Glutamatergic neuron (in vitro differentiated cells): ENCODE measurements around the gene RREB1. TPM values are rescaled to one million over a fixed set of nuclear protein-coding genes. Genes with fewer than 3 reads are reported as not detected.

Experiments
- DNase-seq: peaks from one replicate; pipeline ENCODE4 v3.0.0; 2022
- H3K27ac Mint-ChIP-seq: one replicate; pipeline ENCODE4 v1.8.0; 2020; ENCODE audit warnings: mild to moderate bottlenecking, mixed read lengths, inconsistent platforms; ENCODE audit not compliant: unreplicated experiment
- H3K27me3 Mint-ChIP-seq: one replicate; pipeline ENCODE4 v1.8.0; 2020; ENCODE audit warnings: mild to moderate bottlenecking, moderate library complexity, mixed read lengths, inconsistent platforms; ENCODE audit not compliant: unreplicated experiment
- H3K36me3 Mint-ChIP-seq: one replicate; pipeline ENCODE4 v1.8.0; 2020; ENCODE audit warnings: mild to moderate bottlenecking, mixed read lengths, inconsistent platforms; ENCODE audit not compliant: unreplicated experiment
- H3K4me1 Mint-ChIP-seq: one replicate; pipeline ENCODE4 v1.8.0; 2020; ENCODE audit warnings: mild to moderate bottlenecking, low read depth, mixed read lengths, inconsistent platforms; ENCODE audit not compliant: unreplicated experiment
- H3K4me3 Mint-ChIP-seq: one replicate; pipeline ENCODE4 v1.8.0; 2020; ENCODE audit warnings: mild to moderate bottlenecking, mixed read lengths, inconsistent platforms; ENCODE audit not compliant: unreplicated experiment
- H3K9me3 Mint-ChIP-seq: one replicate; pipeline ENCODE4 v1.8.0; 2020; ENCODE audit warnings: mild to moderate bottlenecking, moderate library complexity, mixed read lengths, inconsistent platforms; ENCODE audit not compliant: unreplicated experiment
- total RNA-seq: library from RNA; stranded (reverse); fragmentation: NEBNext Ultra II Directional; extraction: Animal tissue kit (Norgen Biotek cat#: 25700); gene quantifications from one replicate; pipeline ENCODE4 v1.2.1, GENCODE V29; 2021; ENCODE audit not compliant: unreplicated experiment
- TF ChIP-seq, protein P1 (sequence below): fragments of 200-600 bp; sonication (generic); IDR thresholded peaks from one replicate; pipeline ENCODE4 v1.5.0; 2021; ENCODE audit not compliant: partially characterized antibody, unreplicated experiment

The RREB1 gene
- total RNA-seq, 1 donor from 2014 or later = 3.4 TPM

DNA sequence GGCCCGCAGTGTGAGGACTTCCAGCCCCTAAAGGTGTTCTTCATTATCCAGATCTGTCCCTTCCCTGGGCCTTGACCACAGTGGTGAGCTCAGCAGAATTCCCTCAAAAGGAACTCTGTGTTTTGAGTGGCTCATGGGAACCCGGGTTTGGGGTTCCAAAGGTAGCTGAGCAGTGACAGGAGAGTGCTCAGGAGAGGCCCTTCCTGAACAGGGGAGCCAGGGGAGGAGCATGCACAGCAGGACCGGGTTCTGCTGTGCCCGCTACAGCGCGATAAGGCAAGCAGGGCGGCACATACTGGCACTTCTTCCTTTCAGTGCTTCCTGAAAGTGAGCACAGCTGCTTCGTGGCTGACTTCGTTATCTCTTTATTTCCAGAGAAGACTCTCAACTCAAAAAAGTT is 117.0 kb downstream of the RREB1 start:
- no peaks in the 10 kb centered on the region for H3K4me1 Mint-ChIP-seq
- H3K9me3 Mint-ChIP-seq = no peaks in the 10 kb centered on the region
- H3K4me3 Mint-ChIP-seq = no peak overlapping the region
- peaks cover 2% of the 10 kb centered on the region for H3K27me3 Mint-ChIP-seq
- H3K27ac Mint-ChIP-seq = no peak overlapping the region
- TF ChIP-seq, protein P1, sequence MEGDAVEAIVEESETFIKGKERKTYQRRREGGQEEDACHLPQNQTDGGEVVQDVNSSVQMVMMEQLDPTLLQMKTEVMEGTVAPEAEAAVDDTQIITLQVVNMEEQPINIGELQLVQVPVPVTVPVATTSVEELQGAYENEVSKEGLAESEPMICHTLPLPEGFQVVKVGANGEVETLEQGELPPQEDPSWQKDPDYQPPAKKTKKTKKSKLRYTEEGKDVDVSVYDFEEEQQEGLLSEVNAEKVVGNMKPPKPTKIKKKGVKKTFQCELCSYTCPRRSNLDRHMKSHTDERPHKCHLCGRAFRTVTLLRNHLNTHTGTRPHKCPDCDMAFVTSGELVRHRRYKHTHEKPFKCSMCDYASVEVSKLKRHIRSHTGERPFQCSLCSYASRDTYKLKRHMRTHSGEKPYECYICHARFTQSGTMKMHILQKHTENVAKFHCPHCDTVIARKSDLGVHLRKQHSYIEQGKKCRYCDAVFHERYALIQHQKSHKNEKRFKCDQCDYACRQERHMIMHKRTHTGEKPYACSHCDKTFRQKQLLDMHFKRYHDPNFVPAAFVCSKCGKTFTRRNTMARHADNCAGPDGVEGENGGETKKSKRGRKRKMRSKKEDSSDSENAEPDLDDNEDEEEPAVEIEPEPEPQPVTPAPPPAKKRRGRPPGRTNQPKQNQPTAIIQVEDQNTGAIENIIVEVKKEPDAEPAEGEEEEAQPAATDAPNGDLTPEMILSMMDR = no peak
- no peaks in the 10 kb centered on the region for H3K36me3 Mint-ChIP-seq
- DNase-seq = no peak

DNA sequence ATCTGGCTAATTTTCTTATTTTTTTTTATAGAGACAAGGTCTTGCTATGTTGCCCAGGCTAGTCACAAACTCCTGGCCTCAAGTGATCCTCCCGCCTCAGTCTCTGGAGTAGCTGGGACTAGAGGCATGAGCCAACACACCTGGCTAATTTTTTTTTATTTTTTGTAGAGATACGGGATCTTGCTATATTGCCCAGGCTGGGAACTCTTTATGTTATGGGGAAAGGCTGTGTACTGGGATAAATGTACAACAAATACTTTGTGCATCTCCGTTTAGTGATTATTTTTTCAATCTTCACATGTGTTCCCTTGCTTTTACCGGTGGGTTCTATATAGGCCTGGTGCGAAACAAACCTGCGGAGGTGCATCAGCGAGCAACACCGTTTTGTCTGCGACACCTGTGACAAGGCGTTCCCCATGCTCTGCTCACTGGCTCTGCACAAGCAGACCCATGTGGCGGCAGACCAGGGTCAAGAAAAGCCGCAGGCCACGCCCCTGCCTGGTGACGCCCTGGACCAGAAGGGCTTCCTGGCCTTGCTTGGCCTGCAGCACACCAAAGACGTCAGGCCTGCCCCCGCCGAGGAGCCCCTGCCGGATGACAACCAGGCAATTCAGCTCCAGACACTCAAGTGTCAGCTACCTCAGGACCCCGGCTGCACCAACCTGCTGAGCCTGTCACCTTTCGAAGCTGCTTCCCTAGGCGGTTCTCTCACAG is 121.1 kb downstream of the RREB1 start:
- H3K9me3 Mint-ChIP-seq = no peaks in the 10 kb centered on the region
- H3K36me3 Mint-ChIP-seq = no peaks in the 10 kb centered on the region
- H3K27ac Mint-ChIP-seq = no peak overlapping the region
- TF ChIP-seq, protein P1 = no peak
- H3K4me3 Mint-ChIP-seq = no peak overlapping the region
- peaks cover 2% of the 10 kb centered on the region for H3K27me3 Mint-ChIP-seq
- H3K4me1 Mint-ChIP-seq = no peaks in the 10 kb centered on the region
- no peak for DNase-seq

DNA sequence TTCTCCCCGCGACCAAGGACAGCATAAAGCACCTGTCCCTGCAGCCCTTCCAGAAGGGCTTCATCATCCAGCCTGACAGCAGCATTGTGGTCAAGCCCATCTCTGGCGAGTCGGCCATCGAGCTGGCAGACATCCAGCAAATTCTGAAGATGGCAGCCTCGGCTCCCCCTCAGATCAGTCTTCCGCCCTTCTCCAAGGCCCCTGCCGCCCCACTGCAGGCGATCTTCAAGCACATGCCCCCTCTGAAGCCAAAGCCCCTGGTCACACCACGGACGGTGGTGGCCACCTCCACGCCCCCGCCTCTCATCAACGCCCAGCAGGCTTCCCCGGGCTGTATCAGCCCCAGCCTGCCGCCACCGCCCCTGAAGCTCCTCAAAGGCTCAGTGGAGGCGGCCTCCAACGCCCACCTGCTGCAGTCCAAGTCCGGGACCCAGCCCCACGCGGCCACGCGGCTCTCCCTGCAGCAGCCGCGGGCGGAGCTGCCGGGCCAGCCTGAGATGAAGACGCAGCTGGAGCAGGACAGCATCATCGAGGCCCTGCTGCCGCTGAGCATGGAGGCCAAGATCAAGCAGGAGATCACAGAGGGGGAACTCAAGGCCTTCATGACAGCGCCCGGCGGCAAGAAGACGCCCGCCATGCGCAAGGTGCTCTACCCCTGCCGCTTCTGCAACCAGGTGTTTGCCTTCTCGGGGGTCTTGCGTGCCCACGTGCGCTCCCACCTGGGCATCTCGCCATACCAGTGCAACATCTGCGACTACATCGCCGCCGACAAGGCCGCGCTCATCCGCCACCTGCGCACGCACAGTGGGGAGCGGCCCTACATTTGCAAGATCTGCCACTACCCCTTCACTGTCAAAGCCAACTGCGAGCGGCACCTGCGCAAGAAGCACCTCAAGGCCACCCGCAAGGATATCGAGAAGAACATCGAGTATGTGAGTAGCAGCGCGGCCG is 121.9 kb downstream of the RREB1 start:
- TF ChIP-seq, protein P1 = no peak
- Mint-ChIP-seq H3K9me3 (no peaks in the 10 kb centered on the region), H3K4me1 (no peaks in the 10 kb centered on the region), H3K36me3 (no peaks in the 10 kb centered on the region), H3K4me3 (no peak overlapping the region), H3K27me3 (peaks cover 2% of the 10 kb centered on the region), H3K27ac (no peak overlapping the region)
- DNase-seq = no peak

DNA sequence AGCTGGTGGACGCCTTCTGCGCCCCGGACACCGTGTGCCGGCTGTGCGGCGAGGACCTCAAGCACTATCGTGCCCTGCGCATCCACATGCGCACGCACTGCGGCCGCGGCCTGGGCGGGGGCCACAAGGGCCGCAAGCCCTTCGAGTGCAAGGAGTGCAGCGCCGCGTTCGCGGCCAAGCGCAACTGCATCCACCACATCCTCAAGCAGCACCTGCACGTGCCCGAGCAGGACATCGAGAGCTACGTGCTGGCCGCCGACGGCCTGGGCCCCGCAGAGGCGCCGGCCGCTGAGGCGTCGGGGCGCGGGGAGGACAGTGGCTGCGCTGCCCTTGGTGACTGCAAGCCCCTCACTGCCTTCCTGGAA is 122.5 kb downstream of the RREB1 start:
- no peaks in the 10 kb centered on the region for H3K9me3 Mint-ChIP-seq
- H3K27me3 Mint-ChIP-seq = peaks cover 2% of the 10 kb centered on the region
- H3K4me1 Mint-ChIP-seq = no peaks in the 10 kb centered on the region
- H3K27ac Mint-ChIP-seq = no peak overlapping the region
- TF ChIP-seq, protein P1 = no peak
- H3K36me3 Mint-ChIP-seq = no peaks in the 10 kb centered on the region
- no peak for DNase-seq
- no peak overlapping the region for H3K4me3 Mint-ChIP-seq
